HEK293T (cell line): ENCODE results near the gene CYP11A1.
"Not testable (repeated sequence)": the region's sequence is repeated elsewhere in the genome, so short reads cannot be mapped to it uniquely, and the experiment has no call there.

Experiments used
- ELF4 ChIP-seq: fragments of 450-650 bp; IDR thresholded peaks from 2 replicates; pipeline ENCODE4 v1.6.1; 2017; ENCODE audit warnings: antibody characterized with exemption
- FOXA1 ChIP-seq: fragments of 450-650 bp; IDR thresholded peaks from 2 replicates; pipeline ENCODE4 v1.6.1; 2016; ENCODE audit warnings: mild to moderate bottlenecking
- LEF1 ChIP-seq: fragments of 450-650 bp; IDR thresholded peaks from 2 replicates; pipeline ENCODE4 v1.6.1; 2017; ENCODE audit warnings: mild to moderate bottlenecking, borderline replicate concordance
- SP1 ChIP-seq: fragments of 450-650 bp; IDR thresholded peaks from 2 replicates; pipeline ENCODE4 v1.6.1; 2017

DNA sequence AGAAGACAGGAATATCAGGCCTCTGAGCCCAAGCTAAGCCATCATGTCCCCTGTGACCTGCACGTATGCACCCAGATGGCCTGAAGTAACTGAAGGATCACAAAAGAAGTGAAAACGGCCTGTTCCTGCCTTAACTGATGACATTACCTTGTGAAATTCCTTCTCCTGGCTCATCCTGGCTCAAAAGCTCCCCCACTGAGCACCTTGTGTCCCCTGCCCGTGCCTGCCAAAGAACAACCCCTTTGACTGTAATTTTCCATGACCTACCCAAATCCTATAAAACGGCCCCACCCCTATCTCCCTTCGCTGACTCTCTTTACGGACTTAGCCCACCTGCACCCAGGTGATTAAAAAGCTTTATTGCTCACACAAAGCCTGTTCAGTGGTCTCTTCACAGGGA lies 8.1 kb downstream of the CYP11A1 start:
- TF ChIP-seq SP1, FOXA1, LEF1, ELF4: not testable (repeated sequence)
